ENCODE data around the gene UBA3. TPM values are rescaled to one million over a fixed set of nuclear protein-coding genes. Genes with fewer than 3 reads are reported as not detected.

The UBA3 gene
- total and polyA plus RNA-seq, 10 of the 15 experiments (the other 5 are each of a cell fraction or from before 2014, with no cell fraction given) = 72.9 to 131 (median 102) TPM

DNA sequence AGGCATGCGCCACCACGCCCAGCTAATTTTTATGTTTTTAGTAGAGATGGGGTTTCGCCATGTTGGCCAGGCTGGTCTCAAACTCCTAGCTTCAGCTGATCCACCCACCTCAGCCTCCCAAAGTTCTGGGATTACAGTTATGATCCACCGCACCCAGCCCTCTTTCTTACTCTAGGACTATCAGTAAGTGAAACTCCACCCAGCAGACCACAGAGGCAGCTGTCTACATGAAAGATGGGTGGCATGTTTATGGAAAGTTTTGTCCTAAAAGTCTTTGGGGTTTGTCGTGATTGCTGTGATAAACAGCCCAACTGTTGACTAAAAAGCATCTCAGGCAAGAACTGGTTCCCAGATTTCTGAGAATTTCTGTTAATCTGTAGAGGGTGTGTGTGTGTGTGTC lies 15.5 kb upstream of the UBA3 start:
- H3K4me3 ChIP-seq = peak overlapping the region; percentile 45; the same call in 1 of the 2 replicates
- peak overlapping the region; percentile 79 for H3K4me2 ChIP-seq (ENCODE audit: control insufficient read depth, insufficient read depth)
- no TSS peak for BruUV-seq (replicated peaks)
- no peaks in the 10 kb centered on the region for H4K20me1 ChIP-seq (ENCODE audit: control insufficient read depth, insufficient read depth)
- RAD21 ChIA-PET (ENCODE audit: unreplicated experiment) = interaction anchor here (0.7 to 16.7 kb wide), 3 partner anchors 12 to 345 kb away, joined by 3 to 152 read pairs (median 78); partner anchors contain the start of genes ARL6IP5, TMF1 and UBA3
- H3K36me3 ChIP-seq (ENCODE audit: control insufficient read depth in 2 of 2, insufficient read depth in 2 of 2, low read length in 1 of 2) = peaks cover 0 to 14% of the 10 kb centered on the region in 2 experiments; a peak in 3 of 4 replicates
- ATAC-seq = peak; percentile 5; the same call in 1 of the 3 replicates
- CTCF ChIA-PET = interaction anchor here (0.8 to 1.5 kb wide), 2 partner anchors 11 to 25 kb away, joined by 3 to 5 read pairs; partner anchors contain the start of gene ARL6IP5
- H3K9me3 ChIP-seq (replicated peaks; ENCODE audit: control insufficient read depth, insufficient read depth, low read length) = no peaks in the 10 kb centered on the region
- peak overlapping the region; percentile 53 for H3K27ac ChIP-seq (ENCODE audit: control insufficient read depth, insufficient read depth)
- SMC1A ChIA-PET (ENCODE audit: uncharacterized antibody, unreplicated experiment) = interaction anchor here (1.3 to 19.6 kb wide), 7 partner anchors 10 to 146 kb away, joined by 3 to 234 read pairs (median 8); partner anchors contain the start of genes ARL6IP5, TMF1 and UBA3
- in situ Hi-C loops (cut with MboI) (no loop called here), intact Hi-C loops (cut with micrococcal nuclease; ENCODE audit: unreplicated experiment) (no loop called here)
- 68% methylated on average over 5 of the region's 5 CpGs for WGBS (ENCODE audit: insufficient coverage, insufficient replicate concordance, low lambda C conversion rate, missing lambda C conversion rate)
- DNase-seq (ENCODE audit: low read depth, low spot score) = no peak
- peak overlapping the region; percentile 40 for H3K9ac ChIP-seq (ENCODE audit: control insufficient read depth, insufficient read depth, low read length)
- POLR2A ChIA-PET = interaction anchor here (1.0 to 3.3 kb wide), 3 partner anchors 11 to 43 kb away, joined by 4 to 26 read pairs (median 14); partner anchors contain the start of genes ARL6IP5 and UBA3
- H3K27me3 ChIP-seq (replicated peaks in 1 of 2; ENCODE audit: control insufficient read depth in 2 of 2, insufficient read depth in 2 of 2, low read length in 1 of 2) = no peaks in the 10 kb centered on the region
- H3K79me2 ChIP-seq (ENCODE audit: control insufficient read depth, insufficient read depth, low read length) = peaks cover 76% of the 10 kb centered on the region
- H2AFZ ChIP-seq (ENCODE audit: control insufficient read depth, low read depth, low read length) = no peak overlapping the region
- peaks cover 42% of the 10 kb centered on the region for H3K4me1 ChIP-seq (ENCODE audit: control insufficient read depth, insufficient read depth, low read length)
- FAIRE-seq = no peak
- TF ChIP-seq, protein P1, sequence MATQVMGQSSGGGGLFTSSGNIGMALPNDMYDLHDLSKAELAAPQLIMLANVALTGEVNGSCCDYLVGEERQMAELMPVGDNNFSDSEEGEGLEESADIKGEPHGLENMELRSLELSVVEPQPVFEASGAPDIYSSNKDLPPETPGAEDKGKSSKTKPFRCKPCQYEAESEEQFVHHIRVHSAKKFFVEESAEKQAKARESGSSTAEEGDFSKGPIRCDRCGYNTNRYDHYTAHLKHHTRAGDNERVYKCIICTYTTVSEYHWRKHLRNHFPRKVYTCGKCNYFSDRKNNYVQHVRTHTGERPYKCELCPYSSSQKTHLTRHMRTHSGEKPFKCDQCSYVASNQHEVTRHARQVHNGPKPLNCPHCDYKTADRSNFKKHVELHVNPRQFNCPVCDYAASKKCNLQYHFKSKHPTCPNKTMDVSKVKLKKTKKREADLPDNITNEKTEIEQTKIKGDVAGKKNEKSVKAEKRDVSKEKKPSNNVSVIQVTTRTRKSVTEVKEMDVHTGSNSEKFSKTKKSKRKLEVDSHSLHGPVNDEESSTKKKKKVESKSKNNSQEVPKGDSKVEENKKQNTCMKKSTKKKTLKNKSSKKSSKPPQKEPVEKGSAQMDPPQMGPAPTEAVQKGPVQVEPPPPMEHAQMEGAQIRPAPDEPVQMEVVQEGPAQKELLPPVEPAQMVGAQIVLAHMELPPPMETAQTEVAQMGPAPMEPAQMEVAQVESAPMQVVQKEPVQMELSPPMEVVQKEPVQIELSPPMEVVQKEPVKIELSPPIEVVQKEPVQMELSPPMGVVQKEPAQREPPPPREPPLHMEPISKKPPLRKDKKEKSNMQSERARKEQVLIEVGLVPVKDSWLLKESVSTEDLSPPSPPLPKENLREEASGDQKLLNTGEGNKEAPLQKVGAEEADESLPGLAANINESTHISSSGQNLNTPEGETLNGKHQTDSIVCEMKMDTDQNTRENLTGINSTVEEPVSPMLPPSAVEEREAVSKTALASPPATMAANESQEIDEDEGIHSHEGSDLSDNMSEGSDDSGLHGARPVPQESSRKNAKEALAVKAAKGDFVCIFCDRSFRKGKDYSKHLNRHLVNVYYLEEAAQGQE (IDR thresholded peaks at IDR 0.05; ENCODE audit: low read depth, low read length) = no peak
- TF ChIP-seq NFYB (IDR thresholded peaks at IDR 0.05; ENCODE audit: insufficient read depth, low read depth, low read length) (no peak), BACH1 (IDR thresholded peaks at IDR 0.05; ENCODE audit: borderline replicate concordance) (no peak), KAT2A (conservative IDR thresholded peaks at IDR 0.05; ENCODE audit: control insufficient read depth, low read depth, low read length) (no peak), POU2F2 (IDR thresholded peaks at IDR 0.05; ENCODE audit: borderline replicate concordance, low read depth, low read length) (no peak), SREBF1 (IDR thresholded peaks at IDR 0.05; ENCODE audit: low read length) (no peak), HCFC1 (IDR thresholded peaks at IDR 0.05; ENCODE audit: low read length) (no peak), NFYA (IDR thresholded peaks at IDR 0.05; ENCODE audit: borderline replicate concordance, low read depth, low read length) (no peak), EZH2 (IDR thresholded peaks at IDR 0.05; ENCODE audit: borderline replicate concordance, control insufficient read depth, low read depth, low read length) (no peak), SMAD1 (IDR thresholded peaks at IDR 0.05; ENCODE audit: low read depth, partially characterized antibody) (no peak), IKZF2 (IDR thresholded peaks at IDR 0.05) (peak in 1 of 2 experiments; percentile 45; a peak in 2 of 4 replicates)
- TF ChIP-seq, protein P2, sequence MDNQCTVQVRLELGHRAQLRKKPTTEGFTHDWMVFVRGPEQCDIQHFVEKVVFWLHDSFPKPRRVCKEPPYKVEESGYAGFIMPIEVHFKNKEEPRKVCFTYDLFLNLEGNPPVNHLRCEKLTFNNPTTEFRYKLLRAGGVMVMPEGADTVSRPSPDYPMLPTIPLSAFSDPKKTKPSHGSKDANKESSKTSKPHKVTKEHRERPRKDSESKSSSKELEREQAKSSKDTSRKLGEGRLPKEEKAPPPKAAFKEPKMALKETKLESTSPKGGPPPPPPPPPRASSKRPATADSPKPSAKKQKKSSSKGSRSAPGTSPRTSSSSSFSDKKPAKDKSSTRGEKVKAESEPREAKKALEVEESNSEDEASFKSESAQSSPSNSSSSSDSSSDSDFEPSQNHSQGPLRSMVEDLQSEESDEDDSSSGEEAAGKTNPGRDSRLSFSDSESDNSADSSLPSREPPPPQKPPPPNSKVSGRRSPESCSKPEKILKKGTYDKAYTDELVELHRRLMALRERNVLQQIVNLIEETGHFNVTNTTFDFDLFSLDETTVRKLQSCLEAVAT (IDR thresholded peaks at IDR 0.05) = 0 out of 2 replicates have a peak, but pooled peaks have one; percentile 31
- TF ChIP-seq, protein P3, sequence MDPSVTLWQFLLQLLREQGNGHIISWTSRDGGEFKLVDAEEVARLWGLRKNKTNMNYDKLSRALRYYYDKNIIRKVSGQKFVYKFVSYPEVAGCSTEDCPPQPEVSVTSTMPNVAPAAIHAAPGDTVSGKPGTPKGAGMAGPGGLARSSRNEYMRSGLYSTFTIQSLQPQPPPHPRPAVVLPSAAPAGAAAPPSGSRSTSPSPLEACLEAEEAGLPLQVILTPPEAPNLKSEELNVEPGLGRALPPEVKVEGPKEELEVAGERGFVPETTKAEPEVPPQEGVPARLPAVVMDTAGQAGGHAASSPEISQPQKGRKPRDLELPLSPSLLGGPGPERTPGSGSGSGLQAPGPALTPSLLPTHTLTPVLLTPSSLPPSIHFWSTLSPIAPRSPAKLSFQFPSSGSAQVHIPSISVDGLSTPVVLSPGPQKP (IDR thresholded peaks at IDR 0.05; ENCODE audit: low read depth, low read length) = no peak
- TF ChIP-seq, protein P4, sequence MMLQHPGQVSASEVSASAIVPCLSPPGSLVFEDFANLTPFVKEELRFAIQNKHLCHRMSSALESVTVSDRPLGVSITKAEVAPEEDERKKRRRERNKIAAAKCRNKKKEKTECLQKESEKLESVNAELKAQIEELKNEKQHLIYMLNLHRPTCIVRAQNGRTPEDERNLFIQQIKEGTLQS (IDR thresholded peaks at IDR 0.05; ENCODE audit: borderline replicate concordance, extremely low read depth, low read depth, low read length) = no peak
- TF ChIP-seq, protein P5, sequence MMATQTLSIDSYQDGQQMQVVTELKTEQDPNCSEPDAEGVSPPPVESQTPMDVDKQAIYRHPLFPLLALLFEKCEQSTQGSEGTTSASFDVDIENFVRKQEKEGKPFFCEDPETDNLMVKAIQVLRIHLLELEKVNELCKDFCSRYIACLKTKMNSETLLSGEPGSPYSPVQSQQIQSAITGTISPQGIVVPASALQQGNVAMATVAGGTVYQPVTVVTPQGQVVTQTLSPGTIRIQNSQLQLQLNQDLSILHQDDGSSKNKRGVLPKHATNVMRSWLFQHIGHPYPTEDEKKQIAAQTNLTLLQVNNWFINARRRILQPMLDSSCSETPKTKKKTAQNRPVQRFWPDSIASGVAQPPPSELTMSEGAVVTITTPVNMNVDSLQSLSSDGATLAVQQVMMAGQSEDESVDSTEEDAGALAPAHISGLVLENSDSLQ (IDR thresholded peaks at IDR 0.05) = no peak
